CD4-positive, alpha-beta memory T cell (primary cell): ENCODE results near the gene CAMK2G. TPM values are rescaled to one million over a fixed set of nuclear protein-coding genes. Genes with fewer than 3 reads are reported as not detected.

ENCODE experiments used
- CTCF ChIA-PET: fragments of 350-600 bp; sonication (Branson Sonifier 250); formaldehyde crosslinking; loops from one replicate; lab custom pipeline; 2021; ENCODE audit warnings: inconsistent platforms; ENCODE audit not compliant: partially characterized antibody; lab: Charles Lee
- POLR2A ChIA-PET: fragments of 350-600 bp; sonication (Branson Sonifier 250); formaldehyde crosslinking; loops from one replicate; lab custom pipeline; 2021; ENCODE audit not compliant: partially characterized antibody; lab: Charles Lee
- DNase-seq, 5 donors: peaks; one replicate each; pipeline versions ENCODE4 v3.0.0 to v3.0.0-alpha.2; 2020 to 2022; ENCODE audit warnings: mixed read lengths in 1 of 5
- H3K27ac ChIP-seq: one replicate; pipeline ENCODE4 v1.7.0; 2013; ENCODE audit warnings: low read depth, low read length
- H3K27me3 ChIP-seq: 2 replicates; pipeline ENCODE4 v1.7.0; 2013; ENCODE audit warnings: mild to moderate bottlenecking, low read length, moderate library complexity; ENCODE audit not compliant: insufficient read depth
- H3K36me3 ChIP-seq: 2 replicates; pipeline ENCODE4 v1.7.0; 2013; ENCODE audit warnings: mild to moderate bottlenecking, low read length, moderate library complexity; ENCODE audit not compliant: insufficient read depth
- H3K4me1 ChIP-seq: 2 replicates; pipeline ENCODE4 v1.7.0; 2013; ENCODE audit warnings: mild to moderate bottlenecking, low read length, moderate library complexity; ENCODE audit not compliant: insufficient read depth
- H3K4me3 ChIP-seq, 2 donors: one replicate each; pipeline ENCODE4 v1.7.0; 2013; ENCODE audit warnings: low read length in 2 of 2, mild to moderate bottlenecking in 1 of 2
- H3K9me3 ChIP-seq, 2 donors: one replicate each; pipeline ENCODE4 v1.7.0; 2013; ENCODE audit warnings: low read length in 2 of 2, control low read depth in 1 of 2; ENCODE audit not compliant: control insufficient read depth in 1 of 2
- H3K27ac Mint-ChIP-seq, 7 donors: one replicate each; pipeline ENCODE4 v1.8.0; 2020 to 2021; ENCODE audit warnings: mixed read lengths in 7 of 7, mild to moderate bottlenecking in 6 of 7, inconsistent platforms in 3 of 7, moderate library complexity in 3 of 7
- H3K27me3 Mint-ChIP-seq, 2 donors: one replicate each; pipeline ENCODE4 v1.8.0; 2020 to 2021; ENCODE audit warnings: mixed read lengths in 2 of 2
- H3K36me3 Mint-ChIP-seq, 2 donors: one replicate each; pipeline ENCODE4 v1.8.0; 2020 to 2021; ENCODE audit warnings: mixed read lengths in 2 of 2, inconsistent platforms in 1 of 2, mild to moderate bottlenecking in 1 of 2
- H3K4me1 Mint-ChIP-seq, 4 donors: one replicate each; pipeline ENCODE4 v1.8.0; 2020 to 2021; ENCODE audit warnings: mixed read lengths in 4 of 4, mild to moderate bottlenecking in 1 of 4
- H3K4me3 Mint-ChIP-seq, 8 donors: one replicate each; pipeline ENCODE4 v1.8.0; 2020 to 2021; ENCODE audit warnings: mixed read lengths in 8 of 8, mild to moderate bottlenecking in 7 of 8, moderate library complexity in 6 of 8, inconsistent platforms in 3 of 8
- H3K9me3 Mint-ChIP-seq, 8 donors: one replicate each; pipeline ENCODE4 v1.8.0; 2020 to 2021; ENCODE audit warnings: mixed read lengths in 8 of 8, mild to moderate bottlenecking in 5 of 8, inconsistent platforms in 3 of 8, moderate library complexity in 1 of 8
- intact Hi-C: fragments of 100-400 bp; cut with micrococcal nuclease; formaldehyde crosslinking; loops from one replicate; pipeline ENCODE4 v1.15.1; 2023
- polyA plus RNA-seq, 2 donors: library from polyadenylated mRNA; unstranded; fragments of 300-500 nt; fragmentation: Illumina TruSeq; gene quantifications; one replicate each; pipeline ENCODE4 v1.2.3, GENCODE V29; 2021
- total RNA-seq, 2 experiments: library from RNA; stranded (reverse); gene quantifications; one replicate each; pipeline ENCODE4 v1.2.3, GENCODE V29; 2021

The CAMK2G gene
- total and polyA plus RNA-seq, 4 experiments from 2014 or later = 3.8 to 70.4 (median 36.0) TPM

DNA sequence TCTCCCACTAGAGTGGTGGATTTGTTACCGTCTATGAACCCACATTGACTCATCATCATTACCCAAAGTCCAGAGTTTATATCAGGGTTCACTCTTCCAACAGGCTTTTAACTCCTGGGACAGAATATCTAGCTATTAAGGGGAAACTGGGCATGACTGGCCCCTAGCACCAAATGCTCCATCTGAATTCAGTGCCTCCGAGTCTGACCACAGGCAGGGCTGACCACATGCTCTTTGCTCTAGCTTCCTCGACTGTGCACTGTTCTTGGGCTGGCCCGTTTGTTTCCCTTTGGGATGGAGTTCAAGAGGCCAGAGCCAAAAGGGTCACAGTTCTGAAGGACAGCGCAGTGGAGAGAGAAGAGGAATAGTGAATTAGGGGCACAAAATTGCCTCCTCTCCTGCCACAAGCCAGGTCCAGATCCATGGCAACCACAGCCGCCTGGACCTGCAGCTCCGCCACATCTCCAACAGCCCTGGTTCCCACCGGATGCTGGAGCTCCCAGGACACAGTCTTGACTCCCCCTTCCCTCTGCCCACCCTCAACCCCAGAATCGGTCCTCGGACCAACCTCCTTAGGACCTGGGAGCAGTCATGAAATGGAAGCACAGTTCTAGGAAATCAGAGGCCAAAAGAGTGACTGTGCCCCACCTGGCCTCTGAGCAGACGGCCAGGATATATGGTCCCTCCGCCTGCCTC, 16.2 kb downstream of the CAMK2G start:
- peak overlapping the region; percentile 6 for H3K27ac ChIP-seq
- H3K36me3 ChIP-seq = peaks cover 46% of the 10 kb centered on the region
- H3K4me3 Mint-ChIP-seq = peak overlapping the region in 4 of 8 donors; percentile 20 to 84 (median 60)
- no peaks in the 10 kb centered on the region for H3K27me3 ChIP-seq
- H3K27me3 Mint-ChIP-seq = no peaks in the 10 kb centered on the region
- H3K4me3 ChIP-seq = no peak overlapping the region
- H3K4me1 ChIP-seq = peaks cover 60% of the 10 kb centered on the region
- peaks cover 30 to 67% of the 10 kb centered on the region in 2 donors for H3K36me3 Mint-ChIP-seq
- H3K27ac Mint-ChIP-seq = peak overlapping the region; percentile 85 to 95 (median 87)
- POLR2A ChIA-PET = interaction anchor here (1.6 to 3.4 kb wide), 4 partner anchors 8 to 21 kb away, joined by 12 to 24 read pairs (median 16); partner anchors contain the start of gene CAMK2G
- H3K4me1 Mint-ChIP-seq = peaks cover 38 to 80% (median 55%) of the 10 kb centered on the region in 4 donors
- no peak for DNase-seq
- no peaks in the 10 kb centered on the region for H3K9me3 Mint-ChIP-seq
- CTCF ChIA-PET = interaction anchor here (1.0 to 13.4 kb wide), 6 partner anchors 8 to 224 kb away, joined by 3 to 199 read pairs (median 6); partner anchors contain the start of gene CAMK2G
- H3K9me3 ChIP-seq = no peaks in the 10 kb centered on the region
- intact Hi-C loops = loop anchor here (2.0 kb wide), 1 partner anchor 17 kb away; the partner anchor contains the start of gene CAMK2G

DNA sequence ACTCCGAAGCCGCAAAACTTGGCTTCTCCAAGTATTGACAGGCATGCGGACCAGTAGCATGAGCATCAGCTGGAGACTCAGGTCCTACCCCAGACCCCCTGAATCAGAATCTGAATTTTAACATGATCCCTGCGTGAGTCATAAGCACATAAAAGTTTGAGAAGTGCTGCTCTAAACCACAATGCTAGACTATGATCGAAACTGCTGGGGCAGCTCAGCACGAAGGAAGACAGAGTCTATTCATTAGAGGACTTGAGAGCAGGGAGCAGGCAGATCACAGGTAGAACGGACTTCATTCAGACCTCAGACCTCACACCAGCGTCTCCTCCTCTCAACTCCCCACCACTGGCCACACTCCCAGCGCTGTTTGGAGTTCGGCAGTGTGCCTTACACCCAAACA, 16.9 kb downstream of the CAMK2G start:
- H3K4me3 Mint-ChIP-seq = peak overlapping the region; percentile 20 to 84 (median 39)
- ChIA-PET CTCF (interaction anchor here (1.0 to 13.4 kb wide), 3 partner anchors 8 to 21 kb away, joined by 6 to 199 read pairs (median 12); no protein-coding TSS in a partner anchor), POLR2A (interaction anchor here (0.7 to 3.1 kb wide), 2 partner anchors 8 to 17 kb away, joined by 5 to 18 read pairs; partner anchors contain the start of gene CAMK2G)
- Histone ChIP-seq H3K4me3 (no peak overlapping the region), H3K4me1 (peaks cover 53% of the 10 kb centered on the region), H3K27ac (no peak overlapping the region), H3K9me3 (no peaks in the 10 kb centered on the region), H3K27me3 (no peaks in the 10 kb centered on the region), H3K36me3 (peaks cover 53% of the 10 kb centered on the region)
- H3K27ac Mint-ChIP-seq = peak overlapping the region; percentile 81 to 91 (median 86)
- peaks cover 36 to 72% (median 50%) of the 10 kb centered on the region in 4 donors for H3K4me1 Mint-ChIP-seq
- H3K27me3 Mint-ChIP-seq = no peaks in the 10 kb centered on the region
- DNase-seq = peak in 1 of 5 donors; percentile 58
- H3K36me3 Mint-ChIP-seq = peaks cover 34 to 66% of the 10 kb centered on the region in 2 donors
- no peaks in the 10 kb centered on the region for H3K9me3 Mint-ChIP-seq
- intact Hi-C loops = no loop called here

DNA sequence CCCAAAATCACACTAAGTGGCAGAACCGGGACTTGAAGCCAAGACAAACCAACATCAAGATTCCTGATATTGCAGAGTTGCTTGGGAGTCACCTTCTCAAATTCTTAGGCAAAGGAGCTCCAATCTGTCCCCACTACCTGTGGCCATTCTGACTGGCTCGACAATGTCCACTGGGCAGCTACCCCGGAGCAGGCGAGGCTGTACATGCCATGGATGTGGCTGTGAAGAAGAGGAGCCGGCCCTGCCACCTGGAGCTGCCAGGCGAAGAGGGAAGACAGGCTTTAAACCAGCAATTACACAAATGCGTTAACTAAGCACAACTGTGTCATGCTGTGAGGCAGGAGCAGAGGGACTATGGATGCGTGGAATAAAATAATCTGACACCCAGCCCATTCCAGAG, 18.1 kb downstream of the CAMK2G start:
- no peaks in the 10 kb centered on the region for H3K27me3 ChIP-seq
- H3K36me3 Mint-ChIP-seq = peaks cover 40 to 73% of the 10 kb centered on the region in 2 donors
- H3K4me3 ChIP-seq = no peak overlapping the region
- peaks cover 45% of the 10 kb centered on the region for H3K4me1 ChIP-seq
- H3K9me3 Mint-ChIP-seq = no peaks in the 10 kb centered on the region
- no peaks in the 10 kb centered on the region for H3K9me3 ChIP-seq
- H3K27ac Mint-ChIP-seq = peak overlapping the region in 6 of 7 donors; percentile 19 to 90 (median 54)
- ChIA-PET CTCF (interaction anchor here (2.2 to 13.4 kb wide), 2 partner anchors 23 to 84 kb away, joined by 12 to 199 read pairs; no protein-coding TSS in a partner anchor), POLR2A (interaction anchor here (1.2 to 3.1 kb wide), 4 partner anchors 9 to 24 kb away, joined by 3 to 18 read pairs (median 8); partner anchors contain the start of gene CAMK2G)
- H3K4me1 Mint-ChIP-seq = peaks cover 37 to 64% (median 45%) of the 10 kb centered on the region in 4 donors
- intact Hi-C loops = no loop called here
- H3K27me3 Mint-ChIP-seq = no peaks in the 10 kb centered on the region
- DNase-seq = no peak
- H3K36me3 ChIP-seq = peaks cover 60% of the 10 kb centered on the region
- H3K27ac ChIP-seq = no peak overlapping the region
- H3K4me3 Mint-ChIP-seq = no peak overlapping the region

DNA sequence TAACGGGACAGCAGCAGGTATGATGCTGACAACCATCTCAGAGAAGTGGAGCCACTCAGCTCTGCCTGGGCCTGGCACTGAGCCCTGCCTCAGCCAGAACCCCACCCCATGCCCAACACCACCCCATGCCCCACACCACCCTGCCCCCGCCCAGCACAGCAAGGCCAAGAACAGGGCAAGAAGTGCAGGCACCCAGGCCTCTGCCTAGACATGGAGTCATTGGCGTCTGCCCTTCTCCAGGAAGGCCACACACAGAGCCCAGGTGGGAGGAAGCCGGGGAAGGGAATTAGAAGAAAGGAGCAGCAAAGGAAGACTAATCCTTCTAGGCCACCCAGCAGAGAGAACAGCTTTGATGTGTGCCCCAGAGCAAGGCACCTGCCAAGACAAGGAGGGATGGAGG, 18.9 kb downstream of the CAMK2G start:
- peaks cover 38% of the 10 kb centered on the region for H3K4me1 ChIP-seq
- intact Hi-C loops = no loop called here
- ChIA-PET CTCF (interaction anchor here (0.5 to 13.4 kb wide), 4 partner anchors 9 to 124 kb away, joined by 3 to 199 read pairs (median 8); no protein-coding TSS in a partner anchor), POLR2A (interaction anchor here (0.6 to 3.1 kb wide), 5 partner anchors 10 to 199 kb away, joined by 3 to 18 read pairs (median 7); partner anchors contain the start of gene CAMK2G)
- H3K9me3 Mint-ChIP-seq = no peaks in the 10 kb centered on the region
- H3K36me3 ChIP-seq = peaks cover 55% of the 10 kb centered on the region
- no peaks in the 10 kb centered on the region for H3K9me3 ChIP-seq
- no peak overlapping the region for H3K4me3 ChIP-seq
- H3K27me3 ChIP-seq = no peaks in the 10 kb centered on the region
- H3K4me1 Mint-ChIP-seq = peaks cover 33 to 63% (median 40%) of the 10 kb centered on the region in 4 donors
- H3K4me3 Mint-ChIP-seq = no peak overlapping the region
- H3K36me3 Mint-ChIP-seq = peaks cover 42 to 75% of the 10 kb centered on the region in 2 donors
- H3K27ac Mint-ChIP-seq = peak overlapping the region in 5 of 7 donors; percentile 6 to 74 (median 34)
- H3K27ac ChIP-seq = no peak overlapping the region
- H3K27me3 Mint-ChIP-seq = no peaks in the 10 kb centered on the region
- no peak for DNase-seq

DNA sequence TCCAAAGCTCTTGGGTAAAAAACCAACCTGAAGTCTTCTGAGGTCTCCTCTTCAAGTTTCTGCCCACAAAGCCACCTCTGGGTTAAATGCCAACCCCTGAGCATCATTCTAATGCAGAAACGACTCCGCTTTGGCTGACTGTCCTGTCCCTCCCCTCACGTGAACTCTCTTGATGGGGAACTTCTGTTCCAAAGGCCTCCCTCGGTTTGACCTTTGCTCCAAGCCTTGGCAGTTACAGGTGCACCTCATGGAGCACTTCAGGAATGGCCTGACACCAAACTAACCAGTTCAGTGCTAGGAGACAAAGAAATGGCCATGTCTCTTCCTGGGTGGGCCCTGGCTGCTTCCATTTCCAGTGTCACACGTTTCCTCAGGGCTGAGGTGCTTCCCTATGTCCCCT, 20.0 kb downstream of the CAMK2G start:
- Histone ChIP-seq H3K4me1 (peaks cover 33% of the 10 kb centered on the region), H3K27me3 (no peaks in the 10 kb centered on the region), H3K4me3 (no peak overlapping the region), H3K9me3 (no peaks in the 10 kb centered on the region), H3K27ac (no peak overlapping the region), H3K36me3 (peaks cover 44% of the 10 kb centered on the region)
- no peak overlapping the region for H3K4me3 Mint-ChIP-seq
- ChIA-PET POLR2A (interaction anchor here (2.0 to 3.8 kb wide), 2 partner anchors 9 to 23 kb away, joined by 10 to 52 read pairs; partner anchors contain the start of gene CAMK2G), CTCF (interaction anchor here (3.2 to 12.5 kb wide), 2 partner anchors 28 to 86 kb away, joined by 18 to 612 read pairs; partner anchors contain the start of gene CAMK2G)
- peaks cover 43 to 69% of the 10 kb centered on the region in 2 donors for H3K36me3 Mint-ChIP-seq
- H3K9me3 Mint-ChIP-seq = no peaks in the 10 kb centered on the region
- H3K27ac Mint-ChIP-seq = peak overlapping the region in 5 of 7 donors; percentile 5 to 70 (median 46)
- no peak for DNase-seq
- H3K4me1 Mint-ChIP-seq = peaks cover 31 to 61% (median 37%) of the 10 kb centered on the region in 4 donors
- intact Hi-C loops = no loop called here
- no peaks in the 10 kb centered on the region for H3K27me3 Mint-ChIP-seq

DNA sequence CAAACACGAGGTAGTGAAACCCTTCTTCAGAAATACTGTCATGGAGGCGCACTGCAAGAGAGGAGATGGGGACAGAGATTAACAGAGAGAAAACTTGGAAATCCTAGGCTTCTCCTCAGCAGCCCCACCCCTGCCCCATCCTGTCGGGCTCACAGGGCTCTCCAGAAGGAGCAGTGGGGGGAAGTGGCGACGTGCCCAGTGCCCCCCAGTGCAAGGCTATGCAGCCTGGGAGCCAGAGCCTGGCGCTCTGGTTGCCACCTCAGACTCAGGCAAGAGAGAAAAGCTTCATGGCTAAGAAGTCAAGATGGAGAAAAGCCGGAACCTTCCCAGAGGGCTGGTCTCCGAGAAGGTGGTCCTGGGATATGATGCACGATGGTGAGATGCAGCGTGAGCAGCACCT, 21.2 kb downstream of the CAMK2G start:
- intact Hi-C loops = no loop called here
- H3K27ac ChIP-seq = no peak overlapping the region

More for the DNA sequence above, 21.2 kb downstream of the CAMK2G start:
- no peak overlapping the region for H3K4me3 Mint-ChIP-seq
- peak overlapping the region in 4 of 7 donors; percentile 59 to 87 (median 68) for H3K27ac Mint-ChIP-seq
- Histone ChIP-seq H3K4me1 (peaks cover 24% of the 10 kb centered on the region), H3K9me3 (no peaks in the 10 kb centered on the region), H3K36me3 (peaks cover 48% of the 10 kb centered on the region), H3K27me3 (no peaks in the 10 kb centered on the region), H3K4me3 (no peak overlapping the region)
- POLR2A ChIA-PET = interaction anchor here (1.2 to 3.8 kb wide), 4 partner anchors 8 to 24 kb away, joined by 3 to 52 read pairs (median 13); partner anchors contain the start of gene CAMK2G
- peaks cover 30 to 56% (median 35%) of the 10 kb centered on the region in 4 donors for H3K4me1 Mint-ChIP-seq
- H3K36me3 Mint-ChIP-seq = peaks cover 44 to 72% of the 10 kb centered on the region in 2 donors
- no peaks in the 10 kb centered on the region for H3K27me3 Mint-ChIP-seq
- DNase-seq = no peak
- H3K9me3 Mint-ChIP-seq = no peaks in the 10 kb centered on the region
- CTCF ChIA-PET = interaction anchor here (1.0 to 12.5 kb wide), 6 partner anchors 9 to 121 kb away, joined by 3 to 612 read pairs (median 10); partner anchors contain the start of gene CAMK2G
